ENCODE results near the gene ZXDC. TPM values are rescaled to one million over a fixed set of nuclear protein-coding genes. Genes with fewer than 3 reads are reported as not detected.
A peak's percentile ranks its signal among the peaks of the same experiment; 100 is the strongest.

The ZXDC gene
- total RNA-seq, 4 donors from 2014 or later, result 25.9 to 47.6 (median 35.3) TPM

- Histone ChIP-seq H3K36me3 (no peaks in the 10 kb centered on the region), H3K27ac (no peak overlapping the region), H3K9me3 (no peaks in the 10 kb centered on the region), H3K4me3 (no peak overlapping the region), H3K4me1 (peaks cover 0 to 13% (median 1%) of the 10 kb centered on the region in 3 donors), H3K27me3 (no peaks in the 10 kb centered on the region)
- 80 to 100% methylated on average over 1 of the region's 1 CpG for WGBS, 2 donors (ENCODE audit: low coverage in 1 of 2)
- TF ChIP-seq, protein P1, sequence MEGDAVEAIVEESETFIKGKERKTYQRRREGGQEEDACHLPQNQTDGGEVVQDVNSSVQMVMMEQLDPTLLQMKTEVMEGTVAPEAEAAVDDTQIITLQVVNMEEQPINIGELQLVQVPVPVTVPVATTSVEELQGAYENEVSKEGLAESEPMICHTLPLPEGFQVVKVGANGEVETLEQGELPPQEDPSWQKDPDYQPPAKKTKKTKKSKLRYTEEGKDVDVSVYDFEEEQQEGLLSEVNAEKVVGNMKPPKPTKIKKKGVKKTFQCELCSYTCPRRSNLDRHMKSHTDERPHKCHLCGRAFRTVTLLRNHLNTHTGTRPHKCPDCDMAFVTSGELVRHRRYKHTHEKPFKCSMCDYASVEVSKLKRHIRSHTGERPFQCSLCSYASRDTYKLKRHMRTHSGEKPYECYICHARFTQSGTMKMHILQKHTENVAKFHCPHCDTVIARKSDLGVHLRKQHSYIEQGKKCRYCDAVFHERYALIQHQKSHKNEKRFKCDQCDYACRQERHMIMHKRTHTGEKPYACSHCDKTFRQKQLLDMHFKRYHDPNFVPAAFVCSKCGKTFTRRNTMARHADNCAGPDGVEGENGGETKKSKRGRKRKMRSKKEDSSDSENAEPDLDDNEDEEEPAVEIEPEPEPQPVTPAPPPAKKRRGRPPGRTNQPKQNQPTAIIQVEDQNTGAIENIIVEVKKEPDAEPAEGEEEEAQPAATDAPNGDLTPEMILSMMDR (IDR thresholded peaks at IDR 0.05), result no peak
- no peak for ATAC-seq
These were observed 4.0 kb upstream of the ZXDC start for GRCh38 chr3:126479642-126480041.

DNA sequence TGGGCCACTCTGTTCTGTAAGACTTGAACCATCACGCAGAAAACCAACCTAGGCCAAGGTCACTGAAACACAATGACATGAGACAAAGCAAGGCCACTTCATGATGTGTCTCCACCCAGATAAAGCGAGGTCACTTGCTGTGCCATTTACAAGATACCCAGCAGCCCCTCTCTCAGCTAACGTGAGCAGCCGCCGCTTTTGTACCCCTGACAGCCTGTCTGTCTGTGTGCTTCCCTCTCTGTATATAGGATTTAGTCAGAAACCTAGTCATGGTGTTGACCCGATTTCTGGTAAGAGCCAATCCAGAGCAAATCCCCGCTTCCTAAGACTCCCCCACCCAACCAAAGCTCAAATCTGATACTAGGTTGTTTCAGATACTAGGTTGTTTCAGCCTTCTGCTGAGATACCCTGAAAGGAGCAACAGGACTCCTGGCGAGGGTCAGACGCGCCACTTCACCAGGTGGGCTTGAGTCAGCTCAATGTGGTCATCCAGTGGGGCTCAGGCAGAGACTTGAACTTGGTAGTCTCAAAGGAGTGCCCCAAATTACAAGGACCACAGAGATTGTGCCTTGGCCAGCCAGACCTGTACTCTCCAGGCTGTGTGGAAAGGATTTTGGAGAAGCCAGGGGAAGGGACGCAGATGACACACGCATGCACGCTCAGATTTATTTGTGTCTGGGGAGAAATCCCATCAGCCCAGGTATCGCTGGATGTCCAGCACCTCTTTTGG lies 3.1 kb upstream of the ZXDC start:
- no peak for ATAC-seq
- 90 to 95% methylated on average over 4 to 10 of the region's 14 CpGs for WGBS, 2 donors (ENCODE audit: low coverage in 1 of 2)
- no peak overlapping the region for H3K27ac ChIP-seq
- H3K4me3 ChIP-seq, result no peak overlapping the region
- no peaks in the 10 kb centered on the region for H3K9me3 ChIP-seq
- H3K36me3 ChIP-seq, result no peaks in the 10 kb centered on the region
- H3K4me1 ChIP-seq, result peaks cover under 1 to 22% (median 10%) of the 10 kb centered on the region in 3 donors
- TF ChIP-seq EP300 (IDR thresholded peaks at IDR 0.05) (no peak), POLR2A (IDR thresholded peaks at IDR 0.05) (no peak), POLR2AphosphoS5 (IDR thresholded peaks at IDR 0.05) (no peak)
- TF ChIP-seq, protein P1 (IDR thresholded peaks at IDR 0.05), result no peak
- no peaks in the 10 kb centered on the region for H3K27me3 ChIP-seq

- peak overlapping the region in 2 of 4 donors; percentile 84 to 99 for H3K27ac ChIP-seq
- ATAC-seq, result no peak
- WGBS, 2 donors (ENCODE audit: low coverage in 1 of 2), result 31 to 57% methylated on average over 4 of the region's 4 CpGs
- TF ChIP-seq POLR2AphosphoS5 (IDR thresholded peaks at IDR 0.05), result no peak
- no peak for TF ChIP-seq EP300 (IDR thresholded peaks at IDR 0.05)
- TF ChIP-seq, protein P1 (IDR thresholded peaks at IDR 0.05), result no peak
- no peak for TF ChIP-seq POLR2A (IDR thresholded peaks at IDR 0.05)
- H3K27me3 ChIP-seq, result no peaks in the 10 kb centered on the region
- H3K4me3 ChIP-seq, result no peak overlapping the region
- peaks cover 13 to 39% (median 28%) of the 10 kb centered on the region in 3 donors for H3K4me1 ChIP-seq
- H3K9me3 ChIP-seq, result no peaks in the 10 kb centered on the region
- H3K36me3 ChIP-seq, result no peaks in the 10 kb centered on the region
These were observed 1.3 kb upstream of the ZXDC start for GRCh38 chr3:126477061-126477380.

DNA sequence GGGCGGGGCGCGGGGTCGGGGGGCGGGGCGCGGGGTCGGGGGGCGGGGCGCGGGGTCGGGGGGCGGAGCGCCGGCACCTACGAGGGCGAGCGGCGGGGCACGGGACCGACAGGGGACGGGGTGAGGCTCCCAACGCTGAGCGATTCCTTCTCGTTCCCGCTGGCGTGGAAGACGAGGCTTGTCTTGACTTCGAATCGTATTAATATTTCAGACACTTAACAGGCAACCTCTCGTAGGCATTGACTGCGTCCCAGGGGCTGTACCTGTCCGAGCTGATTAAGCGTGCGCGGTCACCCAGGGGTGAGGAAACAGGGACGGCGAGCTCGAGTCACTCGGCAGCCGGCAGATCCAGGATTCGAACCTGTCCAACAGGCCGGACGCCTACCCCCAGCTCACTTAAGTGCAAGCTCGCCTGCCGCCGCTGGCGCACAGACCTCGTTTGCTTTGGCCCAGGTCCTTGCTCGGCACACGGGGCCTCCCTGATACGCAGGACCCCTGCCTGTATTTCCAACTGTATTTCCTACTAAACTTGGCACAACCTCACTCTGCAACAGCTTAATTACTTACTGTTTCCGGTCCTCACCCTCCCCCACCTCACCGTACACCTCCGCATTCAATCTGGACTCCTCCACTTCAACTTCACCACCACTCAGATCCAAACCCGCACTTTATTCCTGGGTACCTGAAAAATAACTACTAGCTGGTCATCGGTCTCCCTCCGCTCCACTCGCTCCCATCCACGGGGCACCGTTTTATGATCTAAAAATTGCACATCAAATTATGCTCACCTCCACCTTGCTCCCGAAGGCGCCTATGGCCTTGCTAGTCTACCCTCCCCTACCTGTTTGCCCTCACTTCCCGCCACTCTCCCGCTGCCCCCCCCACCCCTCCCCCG lies 722 bp upstream of the ZXDC start:
- H3K9me3 ChIP-seq, result no peaks in the 10 kb centered on the region
- peaks cover 0 to 2% of the 10 kb centered on the region in 2 donors for H3K36me3 ChIP-seq
- peak overlapping the region; percentile 84 to 99 (median 92) for H3K27ac ChIP-seq
- H3K27me3 ChIP-seq, result no peaks in the 10 kb centered on the region
- peaks cover 13 to 45% (median 30%) of the 10 kb centered on the region in 3 donors for H3K4me1 ChIP-seq
- 42 to 44% methylated on average over 13 to 20 of the region's 66 CpGs for whole genome bisulfite sequencing, 2 donors (ENCODE audit: low coverage in 1 of 2)
- ATAC-seq, result peak; percentile 53
- H3K4me3 ChIP-seq, result peak overlapping the region; percentile 78 to 85
- TF ChIP-seq POLR2A (IDR thresholded peaks at IDR 0.05), result peak; percentile 2 to 24
- TF ChIP-seq POLR2AphosphoS5 (IDR thresholded peaks at IDR 0.05), result peak; percentile 69
- TF ChIP-seq EP300 (IDR thresholded peaks at IDR 0.05), result no peak
- TF ChIP-seq, protein P1 (IDR thresholded peaks at IDR 0.05), result peak in 1 of 4 experiments; percentile 1

Data from gastroesophageal sphincter (tissue), 4 donors.